LNCaP clone FGC (cell line): ENCODE data around the gene COX7B2.

Source experiments
- DNase-seq: peaks from one replicate; pipeline ENCODE4 v3.0.0-alpha.2; 2011; ENCODE audit warnings: low read depth
- H3K4me3 ChIP-seq: 2 replicates; pipeline ENCODE4 v1.5.1; 2011; ENCODE audit warnings: mild to moderate bottlenecking, low read depth, low read length, control low read depth
- TF ChIP-seq, protein P1 (sequence below): IDR thresholded peaks from 2 replicates; pipeline ENCODE4 v1.5.1; 2012; ENCODE audit warnings: mild to moderate bottlenecking; ENCODE audit not compliant: control insufficient read depth, insufficient read depth; ENCODE audit errors: extremely low read depth

Gene COX7B2

DNA sequence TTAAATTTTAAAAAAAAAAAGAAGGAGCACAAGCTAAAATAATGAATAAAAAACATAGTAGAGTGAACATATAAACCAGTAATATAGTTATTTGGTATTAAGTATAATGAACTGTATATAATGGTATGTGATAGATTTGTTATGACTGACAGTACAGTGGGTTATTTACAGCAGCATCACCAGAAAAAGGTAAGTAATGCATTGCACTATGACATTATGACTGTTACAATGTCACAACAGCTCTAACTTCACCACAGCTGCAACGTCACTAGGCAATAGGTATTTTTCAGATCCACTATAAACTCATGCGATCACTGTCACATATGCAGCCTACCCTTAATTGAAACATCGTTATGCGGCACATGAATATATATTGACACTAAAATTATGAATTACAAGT, 72.5 kb downstream of the COX7B2 start:
- H3K4me3 ChIP-seq, result no peak overlapping the region
- DNase-seq, result no peak
- TF ChIP-seq, protein P1, sequence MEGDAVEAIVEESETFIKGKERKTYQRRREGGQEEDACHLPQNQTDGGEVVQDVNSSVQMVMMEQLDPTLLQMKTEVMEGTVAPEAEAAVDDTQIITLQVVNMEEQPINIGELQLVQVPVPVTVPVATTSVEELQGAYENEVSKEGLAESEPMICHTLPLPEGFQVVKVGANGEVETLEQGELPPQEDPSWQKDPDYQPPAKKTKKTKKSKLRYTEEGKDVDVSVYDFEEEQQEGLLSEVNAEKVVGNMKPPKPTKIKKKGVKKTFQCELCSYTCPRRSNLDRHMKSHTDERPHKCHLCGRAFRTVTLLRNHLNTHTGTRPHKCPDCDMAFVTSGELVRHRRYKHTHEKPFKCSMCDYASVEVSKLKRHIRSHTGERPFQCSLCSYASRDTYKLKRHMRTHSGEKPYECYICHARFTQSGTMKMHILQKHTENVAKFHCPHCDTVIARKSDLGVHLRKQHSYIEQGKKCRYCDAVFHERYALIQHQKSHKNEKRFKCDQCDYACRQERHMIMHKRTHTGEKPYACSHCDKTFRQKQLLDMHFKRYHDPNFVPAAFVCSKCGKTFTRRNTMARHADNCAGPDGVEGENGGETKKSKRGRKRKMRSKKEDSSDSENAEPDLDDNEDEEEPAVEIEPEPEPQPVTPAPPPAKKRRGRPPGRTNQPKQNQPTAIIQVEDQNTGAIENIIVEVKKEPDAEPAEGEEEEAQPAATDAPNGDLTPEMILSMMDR, result no peak

DNA sequence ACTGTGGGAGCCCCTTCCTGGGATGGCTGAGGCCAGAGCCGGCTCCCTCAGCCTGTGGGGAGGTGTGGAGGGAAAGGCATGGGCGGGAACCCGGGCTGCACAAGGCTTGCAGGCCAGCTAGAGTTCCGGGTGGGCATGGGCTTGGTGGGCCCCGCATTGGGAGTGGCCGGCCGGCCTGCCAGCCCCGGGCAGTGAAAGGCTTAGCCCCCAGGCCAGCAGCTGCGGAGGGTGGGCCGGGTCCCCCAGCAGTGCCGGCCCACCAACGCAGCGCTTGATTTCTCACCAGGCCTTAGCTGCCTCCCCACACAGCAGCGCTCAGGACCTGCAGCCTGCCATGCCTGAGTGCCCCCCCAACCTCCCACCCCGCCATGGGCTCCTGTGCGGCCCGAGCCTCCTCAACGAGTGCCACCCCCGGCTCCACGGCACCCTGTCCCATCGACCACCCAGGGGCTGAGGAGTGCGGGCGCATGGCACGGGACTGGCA, 78.0 kb downstream of the COX7B2 start:
- no peak for DNase-seq
- TF ChIP-seq, protein P1, result no peak
- no peak overlapping the region for H3K4me3 ChIP-seq

DNA sequence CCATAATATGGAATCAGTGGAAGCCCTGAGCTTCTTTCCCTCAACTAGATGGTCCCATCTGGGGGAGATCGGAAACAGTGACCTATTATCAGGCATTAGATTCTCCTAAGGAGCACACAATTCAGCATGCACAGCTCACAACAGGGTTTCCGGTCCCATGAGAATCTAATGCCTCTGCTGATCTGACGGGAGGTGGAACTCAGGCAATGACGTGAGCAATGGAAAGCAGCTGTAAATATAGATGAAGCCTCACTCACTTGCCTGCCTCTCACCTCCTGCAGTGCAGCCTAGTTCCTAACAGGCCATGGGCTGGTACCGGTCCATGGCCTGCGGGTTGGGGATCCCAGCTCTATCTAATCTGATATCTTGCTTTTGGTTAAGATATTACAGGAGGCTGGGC, 88.9 kb downstream of the COX7B2 start:
- no peak for DNase-seq
- H3K4me3 ChIP-seq, result no peak overlapping the region
- TF ChIP-seq, protein P1, result no peak

DNA sequence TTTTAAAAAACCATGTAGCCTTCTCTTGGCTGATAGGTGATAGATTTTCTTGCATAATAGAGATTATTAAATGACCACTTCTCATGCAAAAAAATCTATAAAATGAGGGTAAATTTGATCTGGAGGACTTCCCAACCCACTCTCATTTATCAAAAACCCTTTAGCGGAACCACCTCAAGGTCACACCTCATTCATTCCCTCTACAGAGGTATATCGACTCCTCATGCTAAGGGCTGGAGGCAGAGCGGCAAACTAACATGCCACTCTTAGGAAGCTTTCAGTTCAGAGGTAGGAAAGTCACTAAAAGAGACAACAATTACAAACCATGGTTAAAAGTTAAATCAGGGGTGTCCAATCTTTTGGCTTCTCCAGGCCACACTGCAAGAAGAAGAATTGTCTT, 90.0 kb downstream of the COX7B2 start:
- DNase-seq, result no peak
- no peak overlapping the region for H3K4me3 ChIP-seq
- TF ChIP-seq, protein P1, result no peak

DNA sequence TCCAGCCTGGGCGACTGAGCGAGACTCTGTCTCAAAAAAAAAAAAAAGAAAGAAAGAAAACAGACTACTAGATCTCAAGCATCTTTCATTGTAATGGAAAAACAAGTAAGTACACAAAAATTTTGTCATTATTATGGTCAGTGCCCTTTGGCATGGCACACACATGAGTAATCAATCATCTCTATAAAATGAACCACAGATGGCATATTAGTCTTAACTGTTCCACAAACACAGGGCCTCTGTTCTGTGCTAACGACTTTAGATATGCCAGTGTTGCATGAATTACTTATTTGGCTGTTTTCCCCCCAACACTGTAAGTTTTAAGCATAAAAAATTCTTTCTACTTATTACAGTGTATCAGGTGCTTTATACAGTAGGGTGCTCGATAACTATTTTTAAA, 90.4 kb downstream of the COX7B2 start:
- TF ChIP-seq, protein P1, result no peak
- no peak for DNase-seq
- H3K4me3 ChIP-seq, result no peak overlapping the region

DNA sequence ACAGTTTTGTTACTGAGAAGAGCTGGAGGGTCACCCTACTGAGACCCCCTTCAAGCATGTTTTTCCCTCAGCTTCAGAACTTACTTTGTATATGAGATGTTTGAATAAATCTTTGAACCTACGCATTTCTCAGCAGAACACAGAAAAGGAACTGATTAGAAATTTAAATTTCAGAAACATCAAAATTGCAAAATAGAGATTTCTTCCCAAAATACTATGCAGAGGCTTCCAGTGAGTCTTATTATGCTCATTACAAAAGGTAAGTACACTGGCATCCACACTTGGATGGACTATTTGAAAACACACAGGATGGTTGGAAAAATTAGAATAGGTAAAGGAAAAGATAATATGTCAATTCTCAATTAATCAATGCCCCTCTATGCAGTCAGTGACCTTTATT, 91.2 kb downstream of the COX7B2 start:
- DNase-seq, result no peak
- TF ChIP-seq, protein P1, result no peak

DNA sequence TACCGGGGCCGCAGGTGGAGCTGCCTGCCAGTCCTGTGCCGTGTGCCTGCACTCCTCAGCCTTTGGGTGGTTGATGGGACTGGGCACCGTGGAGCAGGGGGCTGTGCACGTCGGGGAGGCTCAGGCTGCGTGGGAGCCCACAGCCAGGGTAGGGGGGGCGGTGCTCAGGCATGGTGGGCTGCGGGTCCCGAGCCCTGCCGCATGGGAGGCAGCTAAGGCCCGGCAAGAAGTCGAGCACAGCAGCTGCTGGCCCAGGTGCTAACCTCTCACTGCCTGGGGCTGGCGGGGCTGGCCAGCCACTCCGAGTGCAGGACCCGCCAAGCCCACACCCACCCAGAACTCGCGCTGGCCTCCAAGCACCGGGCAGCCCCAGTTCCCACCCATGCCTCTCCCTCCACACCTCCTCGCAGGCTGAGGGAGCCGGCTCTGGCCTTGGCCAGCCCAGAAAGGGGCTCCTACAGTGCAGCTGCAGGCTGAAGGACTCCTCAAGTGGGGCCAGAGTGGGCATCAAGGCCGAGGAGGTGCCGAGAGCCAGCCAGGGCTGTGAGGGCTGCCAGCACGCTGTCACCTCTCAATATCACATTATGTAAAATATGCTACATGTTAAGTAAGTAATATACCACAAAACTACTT, 104.1 kb downstream of the COX7B2 start:
- DNase-seq, result no peak
- TF ChIP-seq, protein P1, result no peak
- no peak overlapping the region for H3K4me3 ChIP-seq

More for the DNA sequence above, 91.2 kb downstream of the COX7B2 start:
- no peak overlapping the region for H3K4me3 ChIP-seq
